Embryonic facial prominence (tissue), 1 donor: ENCODE measurements around the gene AGRN.
"Not testable (repeated sequence)": the region's sequence is repeated elsewhere in the genome, so short reads cannot be mapped to it uniquely, and the experiment has no call there.

Source experiments
- DNase-seq: peaks from one replicate; pipeline ENCODE4 v3.0.0-alpha.2; 2016; ENCODE audit errors: extremely low spot score

AGRN gene

GRCh38 chr1:1051127-1051810 lies 31.3 kb downstream of the AGRN start:
- no peak for DNase-seq

GRCh38 chr1:1052003-1052840 lies 32.3 kb downstream of the AGRN start:
- no peak for DNase-seq

GRCh38 chr1:1053022-1053421 lies 33.1 kb downstream of the AGRN start:
- DNase-seq = no peak

GRCh38 chr1:1053682-1054081 lies 33.8 kb downstream of the AGRN start:
- DNase-seq = no peak

GRCh38 chr1:1054099-1054700 lies 34.3 kb downstream of the AGRN start:
- no peak for DNase-seq

- no peak for DNase-seq
These were observed 35.1 kb downstream of the AGRN start for GRCh38 chr1:1054971-1055370.

- no peak for DNase-seq
These were observed 36.2 kb downstream of the AGRN start for GRCh38 chr1:1055841-1056736.

- not testable (repeated sequence) for DNase-seq
These were observed 37.8 kb downstream of the AGRN start for GRCh38 chr1:1057769-1058087.

GRCh38 chr1:1058088-1058905 lies 38.4 kb downstream of the AGRN start:
- DNase-seq = no peak

GRCh38 chr1:1058921-1059493 lies 39.1 kb downstream of the AGRN start:
- no peak for DNase-seq

- DNase-seq = no peak
These were observed 39.8 kb downstream of the AGRN start for GRCh38 chr1:1059494-1060280.

GRCh38 chr1:1060281-1061000 lies 40.5 kb downstream of the AGRN start:
- no peak for DNase-seq

GRCh38 chr1:1061682-1062345 lies 41.9 kb downstream of the AGRN start:
- no peak for DNase-seq

- DNase-seq = no peak
These were observed 42.6 kb downstream of the AGRN start for GRCh38 chr1:1062348-1063163.

GRCh38 chr1:1063261-1063944 lies 43.5 kb downstream of the AGRN start:
- DNase-seq = no peak

GRCh38 chr1:1063945-1064831 lies 44.3 kb downstream of the AGRN start:
- no peak for DNase-seq
